Raji (cell line): ENCODE measurements around the gene ZNF44.
A peak's percentile ranks its signal among the peaks of the same experiment; 100 is the strongest.

Source experiments
- POLR2A ChIP-seq: IDR thresholded peaks from 2 replicates; pipeline ENCODE4 v1.6.1; 2011; ENCODE audit warnings: low read depth, low read length, control low read depth; ENCODE audit not compliant: insufficient read depth

ZNF44 gene

DNA sequence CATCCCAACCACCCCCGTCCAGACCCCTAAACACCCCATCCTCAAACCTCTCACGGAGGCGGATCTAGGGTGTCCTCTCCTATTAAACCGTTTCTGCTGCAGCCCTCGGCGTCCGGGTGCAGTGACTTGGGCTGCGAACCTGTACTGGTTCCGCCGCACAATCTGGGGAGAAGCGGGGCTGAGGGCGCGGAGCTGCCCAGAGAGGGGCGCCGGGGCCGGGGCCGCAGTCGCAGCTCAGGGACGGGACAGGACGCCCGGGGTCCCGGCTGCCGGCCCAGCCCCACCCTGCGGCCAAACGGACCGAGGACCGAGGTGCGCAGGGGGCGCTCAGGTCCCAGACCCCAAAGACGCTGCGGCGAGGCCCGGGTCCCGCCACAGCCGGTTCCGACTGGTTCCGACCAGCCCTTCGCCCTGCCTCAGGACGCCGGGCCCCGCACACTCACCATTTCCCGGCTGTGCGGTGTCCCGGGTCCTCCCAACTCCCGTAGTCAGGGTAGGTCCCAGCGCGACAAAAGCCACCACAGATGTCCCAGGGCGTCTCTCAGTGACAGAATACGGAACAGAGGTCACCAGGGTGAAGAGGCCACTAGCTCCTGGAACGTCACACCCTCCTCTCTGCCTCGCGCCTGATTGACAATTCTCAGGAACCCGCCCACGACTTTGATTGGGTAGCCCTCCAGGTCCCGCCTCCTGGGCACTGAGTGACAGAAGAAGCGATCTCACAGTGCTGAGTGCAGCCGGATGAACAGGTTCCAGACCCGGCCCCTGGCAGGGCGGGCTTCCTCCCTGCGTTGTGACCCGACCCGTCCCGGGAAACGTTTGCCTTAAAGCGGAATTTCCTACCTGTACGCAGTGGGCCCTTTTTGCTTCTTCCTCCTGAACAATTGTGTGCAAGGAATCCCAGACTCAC, at the start of gene ZNF44:
TSS of gene ZNF44 (minus strand) at position 635 of the 910 bp plus-strand sequence. CDS start at position 446, 189 bp downstream.
- TF ChIP-seq POLR2A: peak; percentile 89

DNA sequence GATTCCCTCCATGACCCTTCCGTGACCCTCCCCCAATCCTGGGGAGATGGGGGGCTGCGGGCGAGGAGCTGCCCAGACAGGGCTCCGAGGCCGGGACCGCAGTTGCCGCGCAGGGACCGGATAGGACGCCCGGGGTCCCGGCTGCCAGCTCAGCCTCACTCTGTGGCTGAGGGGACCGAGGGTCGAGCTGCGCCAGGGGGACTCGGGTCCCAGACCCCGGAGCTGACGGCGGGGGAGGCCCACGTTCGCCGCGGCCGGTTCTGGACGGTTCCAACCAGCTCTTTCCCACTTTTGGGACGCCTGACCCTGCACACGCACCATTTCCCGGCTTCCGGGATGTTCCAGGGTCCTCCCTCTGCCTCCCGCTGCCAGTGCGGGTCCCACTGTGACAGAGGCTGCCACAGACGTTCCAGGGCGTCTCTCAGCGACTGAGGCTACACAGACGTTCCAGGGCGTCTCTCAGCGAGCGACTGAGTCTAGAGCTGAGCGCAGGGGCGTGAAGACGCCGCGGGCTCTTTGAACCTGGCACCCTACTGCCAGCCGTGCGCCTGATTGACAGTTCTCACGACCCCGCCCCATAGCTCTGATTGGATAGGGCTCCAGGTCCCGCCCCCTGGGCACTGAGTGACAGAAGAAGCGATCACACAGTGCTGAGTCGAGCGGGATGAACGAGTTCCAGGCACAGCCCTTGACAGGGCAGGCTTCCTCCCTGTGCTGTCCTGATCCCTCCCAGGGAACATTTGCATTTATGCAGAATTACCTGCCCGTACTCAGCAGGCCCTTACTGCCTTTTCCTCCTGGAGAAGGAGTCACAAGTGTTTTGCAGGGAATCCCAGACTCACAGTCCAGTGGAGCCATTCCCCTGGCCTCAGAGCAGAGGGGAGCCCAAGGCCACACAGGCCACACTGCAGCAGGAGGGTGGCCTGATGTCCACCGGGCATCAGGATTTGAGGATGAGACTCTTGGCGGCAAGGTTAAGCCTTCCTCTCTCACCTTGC, 38.8 kb upstream of the ZNF44 start, which contains the start of gene ZNF563:
TSS of gene ZNF563 (minus strand) at position 472 of the 998 bp plus-strand sequence. CDS start at position 321, 151 bp downstream.
- peak; percentile 98 for TF ChIP-seq POLR2A

DNA sequence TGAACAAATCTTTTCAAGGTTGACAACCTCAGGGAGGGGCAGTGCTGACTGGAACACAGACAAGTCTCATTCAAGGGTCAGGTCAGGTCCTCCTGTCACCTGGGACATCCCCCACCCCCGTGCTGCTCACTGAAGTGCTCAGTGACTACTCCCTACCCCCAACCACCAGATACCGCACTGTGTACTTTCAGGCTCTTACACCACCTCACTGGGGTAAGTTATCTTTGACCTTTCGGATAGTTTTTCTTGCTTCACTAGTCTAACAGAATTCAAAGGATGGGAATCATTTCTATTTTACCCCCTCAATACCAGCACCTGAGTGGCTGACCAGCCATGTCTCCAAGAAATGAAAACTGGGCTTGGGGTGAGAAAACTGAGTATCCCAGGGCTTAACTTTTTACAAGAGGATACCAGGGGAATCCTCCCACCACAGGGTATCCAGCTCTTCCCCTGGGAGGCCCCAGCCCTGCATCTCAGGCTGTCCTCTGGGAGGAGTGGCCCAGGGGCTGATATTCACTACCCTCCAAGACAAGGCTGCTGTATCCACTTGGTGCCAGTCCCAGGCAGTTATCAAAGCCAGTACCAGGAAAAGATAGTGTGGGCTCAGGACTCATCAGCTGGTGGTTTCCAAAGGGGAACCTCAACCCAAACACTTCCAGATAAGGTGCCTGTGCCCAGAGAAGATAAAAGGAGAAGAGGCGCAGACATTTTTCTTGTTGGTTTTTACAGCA, 36.7 kb upstream of the ZNF44 start:
- no peak for TF ChIP-seq POLR2A

DNA sequence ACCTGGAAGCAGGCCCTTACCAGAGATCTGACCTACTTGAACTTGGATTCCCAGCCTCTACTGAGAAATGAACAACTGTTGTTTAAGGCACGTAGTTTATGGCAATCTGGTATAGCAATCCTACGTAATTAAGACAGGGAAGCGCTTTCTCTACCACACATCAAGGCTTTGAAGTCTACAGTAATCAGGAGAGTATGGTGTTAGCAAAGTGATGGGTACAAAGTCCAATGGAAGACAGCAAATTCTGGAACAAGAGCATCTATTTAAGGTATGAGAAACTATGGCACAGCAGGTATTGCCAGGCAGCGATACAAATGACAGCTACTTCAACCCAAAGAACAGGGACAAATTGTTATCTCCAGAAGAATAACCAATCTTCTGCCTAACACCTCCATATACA, 35.7 kb upstream of the ZNF44 start:
- TF ChIP-seq POLR2A: no peak

DNA sequence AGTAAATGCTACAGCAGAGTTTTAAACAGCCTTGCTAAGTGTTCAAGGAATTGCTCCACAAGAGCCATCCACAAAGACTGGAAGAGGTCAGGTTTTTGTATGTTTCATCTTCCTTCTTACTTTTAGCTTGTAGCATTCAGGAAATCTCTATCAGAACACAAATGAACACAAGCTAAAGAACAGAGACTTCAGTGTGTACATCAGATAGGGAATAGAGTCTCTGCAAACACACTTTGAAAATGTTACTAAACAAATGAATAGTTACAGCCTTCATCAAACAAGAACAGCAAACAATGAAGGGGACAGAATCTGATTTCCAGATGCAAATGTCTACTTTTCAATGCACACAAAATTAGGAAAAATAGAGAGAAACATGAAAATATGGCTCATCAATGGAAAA, 31.0 kb upstream of the ZNF44 start:
- no peak for TF ChIP-seq POLR2A

DNA sequence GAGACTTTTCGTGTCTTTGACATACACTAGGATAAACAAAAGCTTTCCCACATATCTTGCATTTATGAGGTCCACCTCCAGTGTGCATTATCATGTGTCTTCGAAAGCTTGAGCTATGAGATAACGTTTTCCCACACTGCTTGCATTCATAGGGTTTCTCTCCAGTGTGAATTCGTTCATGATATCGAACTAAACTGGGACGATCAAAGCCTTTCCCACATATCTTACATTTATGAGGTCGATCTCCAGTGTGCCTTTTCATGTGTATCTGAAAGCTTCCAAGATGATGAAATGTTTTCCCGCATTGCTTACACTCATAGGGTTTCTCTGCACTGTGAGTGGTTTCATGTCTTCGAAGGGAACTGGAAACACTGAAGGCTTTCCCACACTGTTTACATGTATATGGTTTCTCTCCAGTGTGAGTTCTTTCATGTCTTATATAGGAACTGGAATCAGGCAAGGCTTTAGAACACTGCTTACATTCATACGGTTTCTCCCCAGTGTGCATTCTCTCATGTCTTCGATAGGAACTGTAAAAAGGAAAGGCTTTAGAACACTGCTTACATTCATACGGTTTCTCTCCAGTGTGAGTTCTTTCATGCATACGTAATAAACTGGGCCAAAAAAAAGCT, 24.2 kb upstream of the ZNF44 start:
- TF ChIP-seq POLR2A: no peak

DNA sequence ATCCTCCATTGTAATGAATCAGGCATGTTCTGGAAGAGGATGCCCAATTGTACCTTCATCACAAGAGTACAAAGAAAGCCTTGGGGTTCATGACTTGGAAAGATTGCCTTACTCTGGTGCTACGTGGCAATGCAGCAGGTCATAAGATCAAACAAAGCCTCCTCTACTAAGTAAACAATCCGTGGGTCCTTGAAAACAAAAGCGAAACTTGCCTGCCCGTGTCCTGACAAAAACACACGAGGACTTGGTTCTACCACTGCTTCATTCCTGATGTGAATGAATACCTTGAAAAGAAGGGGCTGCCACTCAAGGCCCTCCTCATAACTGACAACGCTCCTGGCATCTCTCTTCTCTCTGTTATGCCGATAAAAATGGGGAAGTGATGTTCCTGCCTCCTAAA, 19.9 kb upstream of the ZNF44 start:
- no peak for TF ChIP-seq POLR2A

DNA sequence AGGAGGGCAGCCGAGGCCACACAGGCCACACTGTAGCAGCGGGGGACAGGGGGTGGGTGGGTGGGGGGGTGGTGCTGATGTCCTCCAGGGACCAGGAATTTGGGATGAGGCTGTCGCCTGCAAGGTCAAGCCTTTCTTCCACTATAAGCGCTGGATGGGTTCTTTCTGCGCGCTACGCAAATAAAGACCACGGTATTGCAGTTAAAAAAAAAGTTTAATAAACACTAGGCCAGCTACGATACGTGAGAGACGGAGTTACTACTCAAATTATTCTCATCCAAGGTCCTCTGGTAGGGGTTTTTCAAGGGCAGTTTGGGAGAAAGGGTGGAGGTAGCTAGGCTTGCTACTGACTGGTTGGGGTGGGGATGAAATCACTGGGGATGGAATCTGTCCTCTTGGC, 508 bp upstream of the ZNF44 start:
- TF ChIP-seq POLR2A: no peak

DNA sequence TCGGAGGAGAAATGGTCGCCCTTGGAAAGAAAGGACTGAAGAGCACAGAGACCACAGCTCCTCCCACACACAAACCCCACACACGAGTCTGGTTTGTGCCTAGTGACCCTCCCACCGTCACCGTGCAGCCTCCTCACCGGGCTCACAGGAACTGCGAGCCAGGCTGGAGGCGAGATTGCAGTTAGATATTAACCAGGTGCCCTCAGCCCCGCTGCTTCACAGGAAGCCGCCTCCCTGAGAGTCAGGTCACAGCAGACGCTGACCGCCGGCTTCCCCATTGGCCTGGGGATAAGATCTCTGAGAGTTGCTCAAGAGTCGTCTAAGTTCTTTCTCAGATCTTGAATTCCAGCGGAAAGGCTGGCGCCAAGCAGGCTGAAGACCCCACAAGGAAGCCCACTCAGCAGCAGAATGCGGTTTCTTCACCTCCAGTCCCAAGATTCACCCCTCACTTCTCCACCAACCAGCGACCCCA, 870 bp downstream of the ZNF44 start:
- TF ChIP-seq POLR2A: peak; percentile 65

DNA sequence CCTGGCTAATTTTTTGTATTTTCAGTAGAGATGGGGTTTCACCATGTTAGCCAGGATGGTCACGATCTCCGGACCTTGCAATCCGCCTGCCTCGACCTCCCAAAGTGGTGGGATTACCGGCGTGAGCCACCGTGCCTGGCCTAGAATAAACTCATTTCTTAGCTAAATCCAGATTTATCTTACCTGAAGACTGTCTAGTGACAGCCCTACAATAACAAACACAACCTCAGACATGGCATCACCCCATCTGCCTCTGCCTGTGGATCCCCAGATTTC, 5.0 kb downstream of the ZNF44 start:
- TF ChIP-seq POLR2A: no peak

DNA sequence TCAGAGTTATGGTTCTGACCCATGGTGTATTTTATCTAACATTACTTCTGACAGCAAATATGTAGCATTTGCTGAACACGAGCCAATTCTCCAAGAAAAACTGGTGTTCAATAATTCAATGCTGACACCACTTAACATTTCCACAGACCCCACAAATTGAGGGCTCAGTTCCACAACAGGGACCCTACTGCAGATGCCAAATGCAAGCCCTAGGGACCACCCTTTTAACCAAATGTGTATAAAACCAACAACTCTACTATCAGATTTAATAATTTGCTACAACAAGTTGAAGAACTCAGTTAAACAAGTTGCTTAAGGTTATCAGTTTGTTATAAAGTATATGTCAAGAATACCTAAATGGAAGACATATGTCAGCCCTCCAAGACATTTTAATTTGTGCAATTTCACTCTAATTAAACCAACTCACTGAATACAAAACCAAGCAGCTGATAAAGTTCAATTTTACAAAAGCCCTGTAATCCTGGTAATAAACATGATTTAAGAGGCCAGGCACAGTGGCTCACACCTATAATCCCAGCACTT, 6.7 kb downstream of the ZNF44 start:
- no peak for TF ChIP-seq POLR2A

DNA sequence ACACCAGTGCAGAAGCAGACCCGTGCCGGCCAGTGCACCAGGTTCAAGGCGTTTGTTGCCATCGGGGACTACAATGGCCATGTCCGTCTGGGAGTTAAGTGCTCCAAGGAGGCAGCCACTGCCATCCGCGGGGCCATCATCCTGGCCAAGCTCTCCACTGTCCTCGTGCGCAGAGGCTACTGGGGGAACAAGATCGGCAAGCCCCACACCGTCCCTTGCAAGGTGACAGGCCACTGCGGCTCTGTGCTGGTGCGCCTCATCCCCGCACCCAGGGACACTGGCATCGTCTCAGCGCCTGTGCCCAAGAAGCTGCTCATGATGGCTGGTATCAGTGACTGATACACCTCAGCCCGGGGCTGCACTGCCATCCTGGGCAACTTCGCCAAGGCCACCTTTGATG, 10.1 kb downstream of the ZNF44 start:
- no peak for TF ChIP-seq POLR2A

DNA sequence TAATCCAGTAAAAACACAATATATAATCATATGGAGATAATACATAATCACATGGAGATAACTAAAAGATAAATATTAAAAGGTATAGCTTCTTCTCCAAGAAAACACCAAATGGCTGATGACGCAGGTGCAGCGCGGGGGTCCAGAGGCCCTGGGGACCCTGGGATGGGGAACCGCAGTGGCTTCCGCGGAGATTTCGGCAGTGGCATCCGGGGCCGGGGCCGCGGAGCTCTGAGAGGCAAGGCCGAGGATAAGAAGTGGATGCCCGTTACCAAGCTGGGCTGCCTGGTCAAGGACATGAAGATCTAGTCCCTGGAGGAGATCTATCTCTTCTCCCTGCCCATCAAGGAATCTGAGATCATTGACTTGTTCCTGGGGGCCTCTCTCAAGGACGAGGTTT, 10.5 kb downstream of the ZNF44 start:
- TF ChIP-seq POLR2A: no peak

DNA sequence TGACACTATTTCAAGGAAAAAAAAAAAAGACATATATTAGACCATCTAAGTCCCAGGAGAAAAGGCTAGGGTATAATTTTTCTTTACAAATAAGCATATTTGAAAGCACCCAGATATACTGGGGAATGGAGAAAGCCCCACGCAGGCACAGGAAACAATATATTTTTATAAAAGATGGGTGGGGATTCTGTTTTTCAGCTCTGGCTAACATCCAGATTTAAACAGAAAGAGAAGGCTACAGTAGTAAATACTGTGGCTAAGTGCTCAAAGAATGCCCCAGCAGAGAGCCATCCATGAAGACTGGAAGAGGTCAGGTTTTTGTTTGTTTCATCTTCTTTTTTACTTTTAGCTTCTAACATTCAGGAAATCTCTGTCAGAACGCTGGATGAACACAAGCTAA, 16.0 kb downstream of the ZNF44 start:
- TF ChIP-seq POLR2A: no peak

DNA sequence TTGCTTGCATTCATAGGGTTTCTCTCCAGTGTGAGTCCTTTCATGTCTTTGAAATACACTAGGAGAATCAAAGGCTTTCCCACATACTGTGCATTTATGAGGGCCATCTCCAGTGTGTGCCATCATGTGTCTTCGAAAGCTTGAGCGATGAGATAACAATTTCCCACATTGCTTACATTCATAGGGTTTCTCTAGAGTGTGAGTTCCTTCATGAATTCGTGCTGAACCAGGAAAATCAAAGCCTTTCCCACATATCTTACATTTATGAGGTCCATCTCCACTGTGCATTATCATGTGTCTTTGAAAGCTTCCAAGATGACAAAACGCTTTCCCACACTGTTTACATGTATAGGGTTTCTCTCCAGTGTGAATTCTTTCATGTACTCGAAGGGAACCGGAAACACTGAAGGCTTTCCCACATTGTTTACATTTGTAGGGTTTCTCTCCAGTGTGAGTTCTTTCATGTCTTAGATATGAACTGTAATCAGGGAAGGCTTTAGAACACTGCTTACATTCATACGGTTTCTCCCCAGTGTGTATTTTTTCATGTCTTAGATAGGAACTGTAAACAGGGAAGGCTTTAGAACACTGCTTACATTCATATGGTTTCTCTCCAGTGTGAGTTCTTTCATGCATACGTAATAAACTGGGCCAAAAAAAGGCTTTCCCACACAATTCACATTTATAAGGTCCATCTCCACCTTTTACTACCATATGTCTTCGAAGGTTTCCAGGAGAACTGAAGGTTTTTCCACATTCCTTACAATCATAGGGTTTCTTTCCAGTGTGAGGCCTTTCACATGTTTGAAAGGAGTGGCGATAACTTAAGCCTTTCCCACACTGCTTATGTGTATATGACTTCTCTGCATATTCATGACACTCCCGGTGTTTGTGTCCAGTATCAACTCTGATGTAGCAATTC, 21.4 kb downstream of the ZNF44 start:
- TF ChIP-seq POLR2A: no peak
